Activated CD8-positive, alpha-beta memory T cell treated with anti-CD3 and anti-CD28 coated beads, Interleukin-2, amount 50 U/mL, for 4 hours (primary cell): ENCODE data around the gene CDH1.

Source experiments
- DNase-seq: peaks from one replicate; pipeline ENCODE4 v3.0.0-alpha.2; 2020

Gene CDH1

GRCh38 chr16:68732741-68733399 lies 4.2 kb upstream of the CDH1 start:
- no peak for DNase-seq

GRCh38 chr16:68733570-68733969 lies 3.5 kb upstream of the CDH1 start:
- no peak for DNase-seq

- no peak for DNase-seq
Measured at GRCh38 chr16:68734782-68735181, 2.3 kb upstream of the CDH1 start.

DNA sequence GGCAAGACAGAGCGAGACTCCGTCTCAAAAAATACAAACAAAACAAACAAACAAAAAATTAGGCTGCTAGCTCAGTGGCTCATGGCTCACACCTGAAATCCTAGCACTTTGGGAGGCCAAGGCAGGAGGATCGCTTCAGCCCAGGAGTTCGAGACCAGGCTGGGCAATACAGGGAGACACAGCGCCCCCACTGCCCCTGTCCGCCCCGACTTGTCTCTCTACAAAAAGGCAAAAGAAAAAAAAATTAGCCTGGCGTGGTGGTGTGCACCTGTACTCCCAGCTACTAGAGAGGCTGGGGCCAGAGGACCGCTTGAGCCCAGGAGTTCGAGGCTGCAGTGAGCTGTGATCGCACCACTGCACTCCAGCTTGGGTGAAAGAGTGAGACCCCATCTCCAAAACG lies 531 bp upstream of the CDH1 start:
- DNase-seq = no peak

- no peak for DNase-seq
Measured at GRCh38 chr16:68737730-68738629, 888 bp downstream of the CDH1 start.

DNA sequence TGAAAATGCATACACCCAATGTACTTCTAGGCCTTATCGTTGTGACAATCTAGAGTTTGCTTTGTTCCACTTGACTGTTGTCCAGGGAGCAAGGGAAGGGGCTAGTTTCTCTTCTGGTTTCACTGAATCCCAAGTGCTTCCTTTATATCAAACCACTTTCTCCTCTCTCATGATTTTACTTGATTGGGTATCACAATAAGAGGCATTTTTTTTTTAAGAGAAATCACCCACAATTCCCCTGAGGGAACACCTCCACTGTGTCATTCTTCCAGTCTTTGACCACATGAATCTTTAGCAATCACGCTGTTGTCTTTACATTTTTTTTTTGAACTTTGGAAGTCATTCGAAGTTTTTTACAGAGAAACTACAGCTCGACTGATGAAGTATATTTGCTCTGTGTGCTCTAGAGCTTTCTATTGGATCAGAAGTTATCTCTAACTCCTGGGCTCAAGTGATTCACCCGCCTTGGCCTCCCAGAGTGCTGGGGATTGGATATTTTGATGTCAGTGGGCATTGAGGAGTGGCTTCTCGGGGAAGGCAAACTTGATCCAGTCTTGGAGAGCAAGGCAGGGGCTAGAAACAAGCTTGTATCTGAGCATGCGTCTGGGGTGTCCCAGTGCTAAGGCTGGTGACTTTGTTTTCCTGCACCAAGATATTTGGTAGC lies 3.0 kb downstream of the CDH1 start:
- no peak for DNase-seq

DNA sequence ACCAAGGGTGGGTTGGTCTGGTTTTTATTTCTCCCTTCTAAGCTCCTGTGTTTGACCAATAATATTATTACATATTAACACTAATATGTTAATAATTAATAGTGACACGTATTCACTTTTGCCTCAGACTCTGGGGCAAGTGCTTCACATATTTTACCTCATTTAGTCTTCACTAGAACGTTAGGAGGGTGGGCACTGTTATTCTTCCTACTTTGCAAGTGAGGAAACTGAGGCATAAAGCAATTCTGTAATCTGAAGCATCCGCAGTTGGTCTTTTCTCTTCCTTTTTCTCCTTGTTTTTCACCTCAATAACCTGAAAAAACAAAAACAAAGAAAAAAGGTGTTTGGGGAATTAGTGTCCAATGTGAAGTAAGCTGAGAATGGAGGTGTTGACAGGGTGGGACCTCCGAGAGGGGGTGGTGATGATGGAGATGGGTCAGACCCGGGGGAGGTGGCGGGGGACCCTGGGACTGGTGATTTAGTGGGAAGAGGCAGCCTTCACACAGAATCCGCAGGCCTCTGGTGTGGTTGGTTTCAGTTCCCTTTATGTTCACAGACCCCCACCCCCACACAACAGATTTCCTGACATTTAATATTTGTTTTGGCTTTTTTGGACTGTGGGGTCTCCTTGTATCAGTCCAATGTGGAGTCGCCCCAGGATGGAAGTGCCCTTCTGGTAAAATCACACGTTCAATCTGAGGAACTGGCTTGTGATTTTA lies 3.7 kb downstream of the CDH1 start:
- DNase-seq = no peak

- DNase-seq = no peak
Measured at GRCh38 chr16:68743664-68744063, 6.6 kb downstream of the CDH1 start.

DNA sequence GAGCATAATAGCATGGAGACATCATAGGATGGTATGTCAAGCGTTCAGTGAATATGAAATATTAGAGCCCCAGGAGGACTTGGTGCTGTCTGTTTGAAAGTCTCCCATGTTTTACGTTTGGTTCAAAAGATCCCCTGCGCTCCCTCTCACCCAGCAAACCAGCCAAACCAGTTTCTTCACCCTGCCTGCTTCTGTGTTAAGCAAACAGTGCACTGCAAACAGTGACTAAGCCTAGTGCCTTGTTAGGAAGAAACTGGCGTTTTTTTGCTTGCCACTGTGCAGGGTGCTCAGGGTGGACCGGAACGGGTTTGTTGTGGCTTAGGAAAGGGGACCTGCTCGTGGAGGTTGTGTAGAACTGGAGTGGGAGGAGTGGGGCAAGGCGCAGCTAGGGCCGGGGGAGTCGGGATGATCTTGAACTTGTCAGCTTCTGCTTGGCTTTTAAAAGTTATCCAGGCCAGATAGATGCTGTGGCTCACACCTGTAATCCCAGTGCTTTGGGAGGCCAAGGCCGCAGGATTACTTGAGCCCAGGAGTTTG lies 7.7 kb downstream of the CDH1 start:
- DNase-seq = no peak

- DNase-seq = no peak
Measured at GRCh38 chr16:68746951-68747350, 9.9 kb downstream of the CDH1 start.

- DNase-seq = no peak
Measured at GRCh38 chr16:68749432-68749831, 12.3 kb downstream of the CDH1 start.

DNA sequence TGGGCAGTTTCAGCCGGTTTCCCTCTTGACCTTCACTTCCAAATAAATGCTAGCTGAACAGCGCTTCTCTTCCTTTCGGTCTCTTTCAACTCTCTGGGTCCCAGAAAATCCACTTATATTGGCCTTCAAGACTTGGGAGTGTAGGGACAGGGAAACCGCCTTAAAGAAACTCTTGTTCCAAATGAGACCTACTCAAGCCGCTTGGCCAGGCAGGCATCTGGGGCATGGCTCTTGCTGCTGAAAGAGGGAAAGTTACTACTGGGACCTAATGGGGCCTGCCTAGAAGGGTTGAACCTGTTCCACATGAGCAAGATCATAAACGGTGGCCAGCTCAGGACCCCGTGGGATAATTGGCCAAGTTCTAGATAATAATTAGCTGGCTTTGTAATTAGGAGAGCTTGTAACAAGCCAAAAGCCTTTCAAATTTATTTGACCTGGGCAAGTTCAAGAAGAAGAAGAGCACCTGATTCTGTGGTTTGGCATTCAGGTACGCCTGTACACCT lies 13.2 kb downstream of the CDH1 start:
- no peak for DNase-seq

DNA sequence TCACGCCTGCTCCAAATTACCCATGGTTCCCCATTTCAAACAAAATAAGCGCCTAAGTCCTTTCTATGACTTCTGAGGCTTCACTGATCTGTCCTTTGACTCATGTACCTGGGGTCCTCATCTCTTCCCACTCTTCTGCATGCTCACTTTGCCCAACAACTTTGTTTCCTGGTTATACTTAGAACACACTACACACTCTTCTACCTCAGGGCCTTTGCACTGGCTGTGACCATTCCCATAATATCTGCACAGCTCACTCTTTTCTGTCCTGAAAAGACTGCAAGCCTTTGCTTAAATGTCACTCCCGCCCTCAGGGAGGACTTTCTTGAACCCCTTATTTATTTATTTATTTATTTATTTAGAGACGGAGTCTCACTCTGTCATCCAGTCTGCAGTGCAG lies 14.1 kb downstream of the CDH1 start:
- DNase-seq = no peak

DNA sequence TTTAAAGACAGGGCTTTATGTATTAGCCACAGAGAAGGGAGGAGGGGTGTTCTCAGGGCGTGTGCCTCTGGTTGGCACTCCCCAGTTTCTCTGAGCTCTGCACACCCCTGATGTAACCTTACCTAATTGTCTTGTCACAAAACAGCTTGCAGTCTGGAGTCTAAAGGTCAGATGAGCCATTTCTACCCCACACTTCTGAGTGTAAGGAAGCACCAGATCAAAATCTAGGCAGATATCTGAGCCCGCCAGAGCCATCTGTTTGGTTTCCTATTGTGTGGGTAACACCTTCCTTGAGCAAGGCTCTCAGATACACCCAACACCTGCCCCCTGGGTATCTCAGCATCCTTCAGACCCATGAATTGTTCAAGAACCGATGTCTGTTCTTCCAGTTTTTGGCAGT lies 15.5 kb downstream of the CDH1 start:
- no peak for DNase-seq

GRCh38 chr16:68754084-68754792 lies 17.1 kb downstream of the CDH1 start:
- no peak for DNase-seq

GRCh38 chr16:68756239-68756915 lies 19.3 kb downstream of the CDH1 start:
- DNase-seq = no peak

DNA sequence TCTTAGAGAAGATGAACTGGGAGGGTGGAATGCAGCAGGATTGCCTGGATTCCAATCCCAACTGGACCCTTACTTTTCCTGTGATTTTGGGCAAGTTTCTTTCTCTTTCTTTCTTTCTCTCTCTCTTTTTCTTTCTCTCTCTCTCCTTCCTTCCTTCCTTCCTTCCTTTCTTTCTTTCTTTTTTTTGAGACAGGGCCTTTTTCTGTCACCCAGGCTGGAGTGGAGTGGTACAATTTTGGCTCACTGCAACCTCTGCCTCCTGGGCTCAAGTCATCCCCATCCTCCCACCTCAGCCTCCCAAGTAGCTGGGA lies 20.5 kb downstream of the CDH1 start:
- DNase-seq = no peak

- no peak for DNase-seq
Measured at GRCh38 chr16:68759062-68759461, 22.0 kb downstream of the CDH1 start.

GRCh38 chr16:68760671-68761275 lies 23.7 kb downstream of the CDH1 start:
- DNase-seq = no peak

DNA sequence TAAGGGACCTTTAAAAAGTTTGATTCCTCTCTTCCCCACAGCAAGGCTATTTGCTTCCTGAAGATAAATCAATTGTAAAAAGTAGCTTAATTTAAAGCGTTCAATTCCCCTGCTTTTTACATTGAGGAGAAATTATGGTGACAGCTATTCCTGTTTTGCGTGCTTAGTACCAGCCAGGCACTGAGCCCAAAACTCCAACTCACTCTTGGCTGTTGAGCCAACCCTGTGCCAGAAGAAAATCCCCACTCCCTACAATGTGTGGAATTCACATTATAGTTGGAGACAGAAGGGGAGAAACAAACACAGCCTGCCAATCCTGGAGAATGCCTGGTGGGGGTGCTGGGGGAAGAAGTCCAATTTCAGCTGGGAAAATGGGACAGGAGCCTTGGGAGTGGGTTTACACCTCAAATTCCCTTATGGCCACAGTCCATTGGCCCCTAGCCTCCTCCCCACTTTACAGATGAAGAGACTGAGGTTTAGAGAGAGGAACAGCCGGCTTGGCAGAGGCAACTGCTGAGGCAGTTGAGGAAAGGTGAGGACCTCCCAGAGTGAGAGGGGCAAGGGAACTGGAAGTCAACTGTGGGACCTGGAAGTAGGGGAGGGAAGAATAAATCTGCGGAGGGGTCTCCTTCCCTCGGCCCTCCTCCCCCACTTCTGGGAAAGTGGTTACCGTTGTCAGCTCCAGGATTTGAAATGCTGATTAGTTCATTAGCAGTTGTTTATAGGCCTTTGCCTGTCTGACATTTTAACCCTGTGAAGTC lies 26.1 kb downstream of the CDH1 start:
- DNase-seq = no peak
